K562 (cell line): ENCODE measurements around the gene ZNHIT3. TPM values are rescaled to one million over a fixed set of nuclear protein-coding genes. Genes with fewer than 3 reads are reported as not detected.
A peak's percentile ranks its signal among the peaks of the same experiment; 100 is the strongest.

Experiments
- ATAC-seq: fragments of 200-7000 bp; cut with Tn5 transposase; 3 replicates; pipeline ENCODE4 v1.9.1; 2020; ENCODE audit warnings: moderate library complexity
- BruUV-seq: library from RNA; stranded (reverse); fragments of 400-500 nt; replicated peaks from 2 replicates; lab custom pipeline; 2021; lab: Mats Ljungman, UMichigan
- CTCF ChIA-PET: fragments of 300-600 bp; formaldehyde crosslinking; extraction: SDS; loops from one replicate; lab custom pipeline; 2021; ENCODE audit warnings: low intra/inter-chr PET ratio; lab: Yijun Ruan, JAX
- POLR2A ChIA-PET: fragments of 300-600, 350-650 bp; sonication (Branson Sonifier 250); formaldehyde crosslinking; extraction: SDS; loops from one replicate; lab custom pipeline; 2021; ENCODE audit warnings: antibody characterized with exemption, inconsistent platforms; lab: Yijun Ruan, JAX
- DNase-seq, 4 experiments: peaks; one replicate each; pipeline versions ENCODE4 v3.0.0 to v3.0.0-alpha.2; 2011 to 2018; ENCODE audit warnings: low spot score in 3 of 4, mixed read lengths in 3 of 4; ENCODE audit errors: extremely low read depth in 1 of 4
- FAIRE-seq: peaks from 2 replicates; lab custom pipeline; 2011; peaks lifted over from hg19 to GRCh38; lab: Jason Lieb, UNC
- H2AFZ ChIP-seq: 2 replicates; pipeline ENCODE4 v1.6.0; 2011; ENCODE audit warnings: low read depth, low read length, control low read depth, inconsistent platforms
- H3K27ac ChIP-seq: fragments of 200-600 bp; 3 replicates; pipeline ENCODE4 v1.8.0; 2011; ENCODE audit warnings: low read depth, mild to moderate bottlenecking, control low read depth, inconsistent platforms, low read length, moderate library complexity, mixed read lengths; ENCODE audit errors: extremely low read depth
- H3K27me3 ChIP-seq, 2 experiments: fragments of 300-600 bp in 1 of 2; 2 replicates in 1 of 2; 3 replicates in 1 of 2; pipeline versions ENCODE4 v1.6.0 to v1.8.0; 2011; ENCODE audit warnings: inconsistent platforms in 2 of 2, low read length in 2 of 2, mild to moderate bottlenecking in 1 of 2, mixed read lengths in 1 of 2, moderate library complexity in 1 of 2; ENCODE audit not compliant: control insufficient read depth in 2 of 2, insufficient read depth in 2 of 2
- H3K36me3 ChIP-seq: fragments of 300-600 bp; 3 replicates; pipeline ENCODE4 v1.8.0; 2011; ENCODE audit warnings: mild to moderate bottlenecking, low read length, inconsistent platforms; ENCODE audit not compliant: control insufficient read depth, insufficient read depth
- H3K4me1 ChIP-seq, 2 experiments: fragments of 200-600 bp in 1 of 2; replicated peaks in 1 of 2; 2 replicates in 1 of 2; 3 replicates in 1 of 2; pipeline versions ENCODE4 v1.5.1 to v1.8.0; 2011; ENCODE audit warnings: inconsistent platforms in 2 of 2, low read length in 2 of 2, mild to moderate bottlenecking in 1 of 2, mixed read lengths in 1 of 2, moderate library complexity in 1 of 2; ENCODE audit not compliant: control insufficient read depth in 2 of 2, insufficient read depth in 2 of 2
- H3K4me2 ChIP-seq: 2 replicates; pipeline ENCODE4 v1.6.1; 2011; ENCODE audit warnings: low read length, control low read depth, inconsistent platforms, mixed read lengths; ENCODE audit not compliant: insufficient read depth
- H3K4me3 ChIP-seq: fragments of 200-600 bp; sonication (generic), shearing (Covaris generic); 2 replicates; pipeline ENCODE4 v1.5.1; 2016; ENCODE audit warnings: control low read depth, inconsistent platforms
- H3K79me2 ChIP-seq: fragments of 200-600 bp; 3 replicates; pipeline ENCODE4 v1.8.0; 2011; ENCODE audit warnings: low read length, inconsistent platforms; ENCODE audit not compliant: control insufficient read depth, insufficient read depth
- H3K9ac ChIP-seq, 2 experiments: 2 replicates each; pipeline versions ENCODE4 v1.6.0 to v1.6.1; 2011; ENCODE audit warnings: low read depth in 2 of 2, low read length in 2 of 2, control low read depth in 1 of 2, inconsistent platforms in 1 of 2, mild to moderate bottlenecking in 1 of 2, mixed read lengths in 1 of 2; ENCODE audit not compliant: insufficient read depth in 1 of 2
- H3K9me1 ChIP-seq: one replicate; pipeline ENCODE4 v1.6.0; 2011; ENCODE audit warnings: inconsistent platforms, mild to moderate bottlenecking, low read length, moderate library complexity; ENCODE audit not compliant: control insufficient read depth, insufficient read depth
- H3K9me3 ChIP-seq: replicated peaks from 2 replicates; pipeline ENCODE4 v1.5.1; 2011; ENCODE audit warnings: low read depth, low read length, inconsistent platforms; ENCODE audit not compliant: control insufficient read depth, insufficient read depth
- H4K20me1 ChIP-seq: replicated peaks from 2 replicates; pipeline ENCODE4 v1.6.1; 2011; ENCODE audit warnings: low read length, inconsistent platforms, mixed read lengths; ENCODE audit not compliant: control insufficient read depth, insufficient read depth
- CHD4 ChIP-seq: fragments of 200-600 bp; sonication (generic); IDR thresholded peaks from 3 replicates; pipeline ENCODE4 v1.6.1; 2012; ENCODE audit warnings: low read depth, mild to moderate bottlenecking, mixed read lengths, low read length, inconsistent platforms; ENCODE audit not compliant: insufficient read depth, insufficient replicate concordance, poor library complexity, severe bottlenecking
- DMBX1 ChIP-seq: fragments of 250-450 bp; sonication (Bioruptor Pico); IDR thresholded peaks from 2 replicates; pipeline ENCODE4 v1.8.0; 2022; ENCODE audit warnings: inconsistent platforms, mild to moderate bottlenecking, moderate library complexity, borderline replicate concordance
- LEF1 ChIP-seq: fragments of 450-650 bp; IDR thresholded peaks from 2 replicates; pipeline ENCODE4 v1.6.1; 2016; ENCODE audit warnings: mild to moderate bottlenecking
- MTA1 ChIP-seq: fragments of 450-650 bp; IDR thresholded peaks from 2 replicates; pipeline ENCODE4 v1.6.1; 2017; ENCODE audit warnings: borderline replicate concordance
- NFYB ChIP-seq: IDR thresholded peaks from 2 replicates; pipeline ENCODE4 v1.6.1; 2011; ENCODE audit warnings: mild to moderate bottlenecking, moderate library complexity; ENCODE audit not compliant: insufficient read length; ENCODE audit errors: extremely low read depth
- SMAD2 ChIP-seq: fragments of 150-350 bp; IDR thresholded peaks from 2 replicates; pipeline ENCODE4 v1.6.1; 2014; ENCODE audit warnings: low read depth, mild to moderate bottlenecking, low read length
- TCF3 ChIP-seq: sonication (generic); formaldehyde crosslinking; IDR thresholded peaks from 2 replicates; pipeline ENCODE4 v1.4.0; 2020; ENCODE audit warnings: mild to moderate bottlenecking, missing genetic modification reagents
- TSC22D4 ChIP-seq: fragments of 450-650 bp; IDR thresholded peaks from 2 replicates; pipeline ENCODE4 v1.6.1; 2016; ENCODE audit warnings: missing genetic modification characterization, missing biosample characterization, control low read depth
- ZNF282 ChIP-seq: sonication (generic); formaldehyde crosslinking; IDR thresholded peaks from 2 replicates; pipeline ENCODE4 v1.8.1; 2023; ENCODE audit warnings: missing genetic modification reagents
- ZNF311 ChIP-seq: fragments of 250-450 bp; sonication (Bioruptor Pico); IDR thresholded peaks from 2 replicates; pipeline ENCODE4 v1.4.0; 2020; ENCODE audit warnings: mild to moderate bottlenecking, moderate library complexity
- WGBS: fragments of 100-300 bp; shearing (Covaris generic); methylation state at CpG from one replicate; pipeline ENCODE4 v1.1.6; 2016; ENCODE audit warnings: low coverage, mixed read lengths; ENCODE audit not compliant: insufficient coverage; ENCODE audit errors: missing lambda C conversion rate; 5-methylcytosine and 5-hydroxymethylcytosine counted together
- in situ Hi-C: fragments of 300-500 bp; cut with MboI; formaldehyde crosslinking; loops from 4 replicates; pipeline ENCODE4 v1.15.0; 2018; ENCODE audit warnings: inconsistent platforms, mixed read lengths
- intact Hi-C: fragments of 100-400 bp; cut with micrococcal nuclease; formaldehyde crosslinking; loops from 2 replicates; pipeline ENCODE4 v1.14.2; 2022
- polyA plus RNA-seq, 8 experiments: library from polyadenylated mRNA; depleted of rRNA in 4 of 8; stranded (reverse) in 5 of 8; unstranded in 3 of 8; fragments of >200 nt; fragmentation: Nextera tagmentation in 2 of 8; fragmentation: Illumina TruSeq in 1 of 8; extraction: Ambion mirVana in 2 of 8; extraction: Trizol in 1 of 8; gene quantifications; 2 replicates each; pipeline versions ENCODE4 v1.2.1 to v1.2.3, GENCODE V29; 2011 to 2014; ENCODE audit warnings: inconsistent platforms in 1 of 8, missing spikeins in 1 of 8
- total RNA-seq, 7 experiments: library from RNA; depleted of rRNA in 6 of 7; stranded (reverse); fragments of >200 nt in 6 of 7; fragmentation: Illumina TruSeq in 2 of 7; extraction: Trizol in 2 of 7; gene quantifications; 2 replicates each; pipeline versions ENCODE4 v1.2.1 to v1.2.3, GENCODE V29; 2011 to 2021; ENCODE audit warnings: low replicate concordance in 1 of 7
- TF ChIP-seq, protein P1 (sequence below), 2 experiments: fragments of 150-350 bp in 1 of 2; IDR thresholded peaks; 2 replicates each; pipeline ENCODE4 v1.6.1; 2012 to 2016; ENCODE audit warnings: low read depth in 2 of 2, low read length in 2 of 2, mild to moderate bottlenecking in 1 of 2, moderate library complexity in 1 of 2
- TF ChIP-seq, protein P2 (sequence below), 2 experiments: fragments of 250-450 bp in 1 of 2; fragments of 450-650 bp in 1 of 2; sonication (Bioruptor Pico) in 1 of 2; IDR thresholded peaks; 2 replicates each; pipeline versions ENCODE4 v1.6.1 to v1.8.0; 2016 to 2021; ENCODE audit warnings: mild to moderate bottlenecking in 2 of 2, moderate library complexity in 2 of 2, missing compliant biosample characterization in 1 of 2, missing genetic modification characterization in 1 of 2
- TF ChIP-seq, protein P3 (sequence below): sonication (generic); formaldehyde crosslinking; IDR thresholded peaks from 2 replicates; pipeline ENCODE4 v1.8.0; 2022; ENCODE audit warnings: mild to moderate bottlenecking, low read depth, missing genetic modification reagents

ZNHIT3 gene
- total and polyA plus RNA-seq, 9 of the 15 experiments (the other 6 are each of a cell fraction or from before 2014, with no cell fraction given), result 45.0 to 300 (median 88.4) TPM

DNA sequence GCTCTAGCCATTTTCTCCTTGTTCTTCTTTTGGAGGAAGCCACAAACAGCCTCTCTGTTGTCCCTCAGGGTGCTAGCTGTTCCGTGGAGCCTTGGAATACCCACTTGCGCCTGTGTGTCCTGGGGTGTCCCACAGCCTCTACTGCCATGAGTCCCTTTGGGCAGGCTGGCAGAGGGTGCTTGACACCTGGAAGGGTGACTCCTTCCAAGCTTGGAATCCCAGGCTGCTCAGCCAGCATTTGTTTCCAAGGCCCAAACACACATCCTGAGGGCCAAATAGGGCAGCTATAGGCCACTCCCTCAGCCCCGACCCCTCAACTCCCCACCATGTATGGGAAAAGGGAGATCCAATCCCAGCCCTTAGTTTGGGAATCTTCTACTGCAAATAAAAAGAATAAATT, 14.9 kb downstream of the ZNHIT3 start (continued):
- no peak for TF ChIP-seq TCF3 (CRISPR knock-in tag)
- TF ChIP-seq ZNF282 (CRISPR knock-in tag), result no peak
- no peak for TF ChIP-seq MTA1
- no peak for TF ChIP-seq CHD4
- TF ChIP-seq LEF1, result no peak

DNA sequence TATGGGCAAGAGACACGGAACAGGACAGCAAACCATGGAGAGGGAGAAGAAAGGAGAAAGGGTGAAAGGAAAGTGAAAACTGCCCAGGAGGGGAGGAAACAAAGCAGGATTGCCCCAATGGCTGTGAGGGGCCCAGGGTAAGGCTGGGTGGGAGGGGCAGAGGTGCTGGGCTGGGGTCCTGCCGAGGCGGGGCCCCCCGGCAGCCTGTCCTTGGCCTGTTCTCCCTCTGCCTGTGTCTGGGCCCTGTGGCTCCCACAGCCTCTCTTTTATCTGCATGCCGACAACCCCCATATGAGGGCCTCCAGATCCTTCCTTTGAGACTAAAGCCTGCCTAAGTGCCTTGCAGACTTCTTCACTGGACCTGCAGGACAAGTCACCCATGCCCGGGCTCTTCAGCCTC, 15.5 kb downstream of the ZNHIT3 start:
- DNase-seq (peak in 1 of 4 experiments; percentile 20), FAIRE-seq (no peak), ATAC-seq (no peak)
- intact Hi-C loops (no loop called here), in situ Hi-C loops (no loop called here)
- Histone ChIP-seq H3K9me1 (no peaks in the 10 kb centered on the region), H3K79me2 (no peaks in the 10 kb centered on the region), H3K27ac (no peak overlapping the region), H2AFZ (no peak overlapping the region), H3K9ac (no peak overlapping the region), H3K4me1 (peaks cover 0 to 3% of the 10 kb centered on the region in 2 experiments; a peak in 1 of 5 replicates), H3K4me3 (no peak overlapping the region), H3K27me3 (no peaks in the 10 kb centered on the region), H3K9me3 (no peaks in the 10 kb centered on the region), H4K20me1 (no peaks in the 10 kb centered on the region), H3K4me2 (no peak overlapping the region), H3K36me3 (peaks cover 95% of the 10 kb centered on the region)
- ChIA-PET POLR2A (interaction anchor here (2.9 kb wide), 1 partner anchor 11 kb away, joined by 18 read pairs; no protein-coding TSS in a partner anchor), CTCF (no interaction called here)
- BruUV-seq, result no TSS peak
- TF ChIP-seq SMAD2 (no peak), DMBX1 (CRISPR knock-in tag) (no peak), ZNF311 (CRISPR knock-in tag) (no peak), NFYB (no peak), TSC22D4 (no peak)
- TF ChIP-seq, protein P1, sequence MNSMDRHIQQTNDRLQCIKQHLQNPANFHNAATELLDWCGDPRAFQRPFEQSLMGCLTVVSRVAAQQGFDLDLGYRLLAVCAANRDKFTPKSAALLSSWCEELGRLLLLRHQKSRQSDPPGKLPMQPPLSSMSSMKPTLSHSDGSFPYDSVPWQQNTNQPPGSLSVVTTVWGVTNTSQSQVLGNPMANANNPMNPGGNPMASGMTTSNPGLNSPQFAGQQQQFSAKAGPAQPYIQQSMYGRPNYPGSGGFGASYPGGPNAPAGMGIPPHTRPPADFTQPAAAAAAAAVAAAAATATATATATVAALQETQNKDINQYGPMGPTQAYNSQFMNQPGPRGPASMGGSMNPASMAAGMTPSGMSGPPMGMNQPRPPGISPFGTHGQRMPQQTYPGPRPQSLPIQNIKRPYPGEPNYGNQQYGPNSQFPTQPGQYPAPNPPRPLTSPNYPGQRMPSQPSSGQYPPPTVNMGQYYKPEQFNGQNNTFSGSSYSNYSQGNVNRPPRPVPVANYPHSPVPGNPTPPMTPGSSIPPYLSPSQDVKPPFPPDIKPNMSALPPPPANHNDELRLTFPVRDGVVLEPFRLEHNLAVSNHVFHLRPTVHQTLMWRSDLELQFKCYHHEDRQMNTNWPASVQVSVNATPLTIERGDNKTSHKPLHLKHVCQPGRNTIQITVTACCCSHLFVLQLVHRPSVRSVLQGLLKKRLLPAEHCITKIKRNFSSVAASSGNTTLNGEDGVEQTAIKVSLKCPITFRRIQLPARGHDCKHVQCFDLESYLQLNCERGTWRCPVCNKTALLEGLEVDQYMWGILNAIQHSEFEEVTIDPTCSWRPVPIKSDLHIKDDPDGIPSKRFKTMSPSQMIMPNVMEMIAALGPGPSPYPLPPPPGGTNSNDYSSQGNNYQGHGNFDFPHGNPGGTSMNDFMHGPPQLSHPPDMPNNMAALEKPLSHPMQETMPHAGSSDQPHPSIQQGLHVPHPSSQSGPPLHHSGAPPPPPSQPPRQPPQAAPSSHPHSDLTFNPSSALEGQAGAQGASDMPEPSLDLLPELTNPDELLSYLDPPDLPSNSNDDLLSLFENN (IDR thresholded peaks at IDR 0.05; ENCODE audit: low read depth in 2 of 2, low read length in 2 of 2), result no peak
- TF ChIP-seq, protein P2, sequence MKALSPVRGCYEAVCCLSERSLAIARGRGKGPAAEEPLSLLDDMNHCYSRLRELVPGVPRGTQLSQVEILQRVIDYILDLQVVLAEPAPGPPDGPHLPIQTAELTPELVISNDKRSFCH (CRISPR knock-in tag; IDR thresholded peaks at IDR 0.05), result no peak
- TF ChIP-seq, protein P2 (tag; IDR thresholded peaks at IDR 0.05), result no peak
- TF ChIP-seq, protein P3, sequence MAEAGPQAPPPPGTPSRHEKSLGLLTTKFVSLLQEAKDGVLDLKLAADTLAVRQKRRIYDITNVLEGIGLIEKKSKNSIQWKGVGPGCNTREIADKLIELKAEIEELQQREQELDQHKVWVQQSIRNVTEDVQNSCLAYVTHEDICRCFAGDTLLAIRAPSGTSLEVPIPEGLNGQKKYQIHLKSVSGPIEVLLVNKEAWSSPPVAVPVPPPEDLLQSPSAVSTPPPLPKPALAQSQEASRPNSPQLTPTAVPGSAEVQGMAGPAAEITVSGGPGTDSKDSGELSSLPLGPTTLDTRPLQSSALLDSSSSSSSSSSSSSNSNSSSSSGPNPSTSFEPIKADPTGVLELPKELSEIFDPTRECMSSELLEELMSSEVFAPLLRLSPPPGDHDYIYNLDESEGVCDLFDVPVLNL, result no peak
- WGBS, result 94% methylated on average over 2 of the region's 6 CpGs
